H1 (cell line): Measurements from ENCODE around the gene PARP15. TPM values are rescaled to one million over a fixed set of nuclear protein-coding genes. Genes with fewer than 3 reads are reported as not detected.

Experiments used
- ATF3 ChIP-seq: IDR thresholded peaks from 2 replicates; pipeline ENCODE4 v1.6.1; 2011; ENCODE audit warnings: low read depth, mild to moderate bottlenecking, low read length; ENCODE audit not compliant: insufficient read depth
- HDAC6 ChIP-seq: IDR thresholded peaks from one replicate; pipeline ENCODE4 v1.7.1; 2012; ENCODE audit warnings: low read depth, mild to moderate bottlenecking, inconsistent platforms, low read length, moderate library complexity
- KDM5A ChIP-seq: fragments of 200-600 bp; IDR thresholded peaks from 2 replicates; pipeline ENCODE4 v1.7.1; 2012; ENCODE audit warnings: mild to moderate bottlenecking, low read length, inconsistent platforms, mixed read lengths
- PHF8 ChIP-seq: fragments of 200-600 bp; sonication (generic); conservative IDR thresholded peaks from 2 replicates; pipeline ENCODE4 v1.7.1; 2012; ENCODE audit warnings: low read depth, mild to moderate bottlenecking, inconsistent platforms, low read length, moderate library complexity
- POLR2A ChIP-seq, 2 experiments: IDR thresholded peaks; 1 replicate in 1 of 2; 2 replicates in 1 of 2; pipeline ENCODE4 v1.6.1; 2011; ENCODE audit warnings: low read depth in 2 of 2, low read length in 2 of 2, mild to moderate bottlenecking in 2 of 2; ENCODE audit errors: control extremely low read depth in 1 of 2
- SP4 ChIP-seq: IDR thresholded peaks from 2 replicates; pipeline ENCODE4 v1.6.1; 2012; ENCODE audit warnings: low read length, inconsistent platforms
- TEAD4 ChIP-seq: IDR thresholded peaks from 2 replicates; pipeline ENCODE4 v1.6.1; 2012; ENCODE audit warnings: low read depth, low read length, inconsistent platforms, mixed read lengths
- polyA plus RNA-seq, 7 experiments: library from polyadenylated mRNA; depleted of rRNA in 3 of 7; stranded (reverse) in 5 of 7; unstranded in 2 of 7; fragments of >200 nt in 5 of 7; fragments of 200-250 nt in 2 of 7; gene quantifications; 1 replicate in 5 of 7; 2 replicates in 1 of 7; 4 replicates in 1 of 7; pipeline versions ENCODE4 v1.2.1 to v1.2.3, GENCODE V29; 2011 to 2013; ENCODE audit warnings: missing spikeins in 2 of 7, mixed read lengths in 2 of 7
- total RNA-seq: library from RNA; stranded (reverse); fragmentation: NEBNext Ultra II Directional; extraction: Animal tissue kit (Norgen Biotek cat#: 25700); gene quantifications from 2 replicates; pipeline ENCODE4 v1.2.1, GENCODE V29; 2021

PARP15 gene
- total and polyA plus RNA-seq, 2 of the 8 experiments (the other 6 are each of a cell fraction or from before 2014, with no cell fraction given), result 0.37 to 0.45 TPM

- no peak for TF ChIP-seq ATF3
- TF ChIP-seq SP4, result no peak
- TF ChIP-seq HDAC6, result no peak
- TF ChIP-seq POLR2A (IDR thresholded peaks at IDR 0.05; ENCODE audit: control extremely low read depth in 1 of 2, low read depth in 2 of 2, low read length in 2 of 2), result no peak
- no peak for TF ChIP-seq PHF8
- no peak for TF ChIP-seq TEAD4
- no peak for TF ChIP-seq KDM5A
Observed at GRCh38 chr3:122553171-122553570, 24.3 kb upstream of the PARP15 start (continued).
